Left forelimb (tissue), 1 donor: ENCODE data around the gene POLG.

Experiments used
- DNase-seq: peaks from one replicate; pipeline ENCODE4 v3.0.0-alpha.2; 2018; ENCODE audit warnings: low spot score

POLG gene

GRCh38 chr15:89334510-89335297, at the start of gene POLG:
Gene POLG, minus strand, starts transcription at chr15:89334824. Its CDS starts 1,070 bp downstream, at chr15:89333754.
- peak; percentile 100 for DNase-seq

DNA sequence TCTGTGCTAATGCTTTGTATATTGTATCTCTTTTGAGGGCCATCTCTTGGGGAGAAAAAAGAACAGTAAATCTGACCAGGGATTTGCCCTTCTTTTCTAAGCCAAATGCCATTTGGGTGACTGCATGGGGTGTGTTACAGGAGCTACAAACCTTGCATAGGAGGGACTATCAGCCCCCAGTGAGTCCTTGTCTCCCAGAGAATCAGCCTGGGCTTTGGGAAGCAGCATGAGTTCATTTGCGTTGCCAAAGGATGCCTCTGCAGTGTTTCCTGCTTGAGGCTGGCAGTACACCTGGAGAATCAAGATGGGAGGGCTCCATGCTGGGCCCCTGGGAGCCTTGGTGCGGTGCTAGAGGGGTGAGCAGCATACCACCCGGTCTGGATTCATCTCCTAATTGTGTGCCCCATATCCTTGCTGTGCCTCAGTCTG, 49.6 kb upstream of the POLG start:
- no peak for DNase-seq

DNA sequence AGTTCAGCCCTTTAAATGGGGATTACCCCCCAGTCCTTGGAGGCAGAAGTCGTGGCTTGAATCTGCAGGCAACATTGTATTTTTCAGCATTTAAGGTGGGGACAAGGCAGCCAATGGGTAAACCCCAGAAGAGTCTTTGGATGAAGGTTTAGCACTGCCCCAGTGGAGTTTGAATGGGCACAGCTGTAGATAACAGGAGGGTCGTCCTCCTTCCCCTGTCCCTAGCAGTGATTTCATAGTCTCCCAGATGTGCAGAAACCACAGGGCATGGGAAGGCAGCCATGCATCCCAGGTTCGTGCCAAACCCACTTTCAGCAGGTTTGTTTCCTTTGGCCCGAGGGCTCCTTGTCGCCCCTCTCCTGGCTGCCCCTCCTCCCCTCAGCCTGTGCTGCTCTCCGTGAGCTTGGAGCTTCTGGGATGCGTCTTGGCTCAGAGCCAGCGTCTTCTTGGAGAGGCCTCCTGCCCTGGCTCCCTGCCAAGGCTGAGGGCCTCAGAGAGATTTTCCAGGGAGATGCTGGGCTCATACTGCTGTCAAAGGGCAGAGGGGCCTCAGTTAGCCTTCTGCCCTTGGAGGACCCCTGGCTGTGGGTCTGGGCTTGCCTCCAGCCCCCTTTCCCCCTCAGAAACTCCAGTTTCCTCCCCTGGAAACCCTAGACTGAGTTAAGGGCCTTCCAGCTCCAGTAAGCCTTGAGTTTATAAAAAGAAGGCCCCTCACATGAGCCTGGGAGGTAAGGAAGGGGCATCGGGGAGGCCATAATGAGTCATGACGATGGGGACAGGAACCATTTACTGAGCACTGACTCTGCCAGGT, 48.9 kb upstream of the POLG start:
- DNase-seq: peak; percentile 83

GRCh38 chr15:89381888-89382686, 47.5 kb upstream of the POLG start:
- DNase-seq: no peak

- DNase-seq: no peak
Observed at GRCh38 chr15:89381331-89381730, 46.7 kb upstream of the POLG start.

DNA sequence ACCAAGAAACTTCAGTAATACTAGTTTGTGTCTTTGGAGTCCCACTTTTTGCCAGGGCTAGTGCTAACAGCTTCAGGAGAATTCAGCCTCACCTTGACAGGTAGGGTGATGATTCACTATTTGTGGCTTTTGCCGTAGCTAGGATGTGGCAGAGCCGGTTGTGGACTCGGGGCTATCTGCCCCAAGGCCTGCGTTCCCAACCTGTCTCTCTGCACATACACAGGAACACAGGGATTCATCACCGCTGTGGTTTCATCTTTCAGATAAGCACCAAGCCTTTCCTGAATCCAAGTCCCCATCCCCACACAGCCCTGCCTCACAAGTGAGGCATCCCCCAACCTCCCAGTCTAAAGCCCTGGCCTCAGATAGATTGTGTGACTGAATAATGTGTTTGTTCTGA, 45.2 kb upstream of the POLG start:
- no peak for DNase-seq

GRCh38 chr15:89379251-89379695, 44.6 kb upstream of the POLG start:
- no peak for DNase-seq

DNA sequence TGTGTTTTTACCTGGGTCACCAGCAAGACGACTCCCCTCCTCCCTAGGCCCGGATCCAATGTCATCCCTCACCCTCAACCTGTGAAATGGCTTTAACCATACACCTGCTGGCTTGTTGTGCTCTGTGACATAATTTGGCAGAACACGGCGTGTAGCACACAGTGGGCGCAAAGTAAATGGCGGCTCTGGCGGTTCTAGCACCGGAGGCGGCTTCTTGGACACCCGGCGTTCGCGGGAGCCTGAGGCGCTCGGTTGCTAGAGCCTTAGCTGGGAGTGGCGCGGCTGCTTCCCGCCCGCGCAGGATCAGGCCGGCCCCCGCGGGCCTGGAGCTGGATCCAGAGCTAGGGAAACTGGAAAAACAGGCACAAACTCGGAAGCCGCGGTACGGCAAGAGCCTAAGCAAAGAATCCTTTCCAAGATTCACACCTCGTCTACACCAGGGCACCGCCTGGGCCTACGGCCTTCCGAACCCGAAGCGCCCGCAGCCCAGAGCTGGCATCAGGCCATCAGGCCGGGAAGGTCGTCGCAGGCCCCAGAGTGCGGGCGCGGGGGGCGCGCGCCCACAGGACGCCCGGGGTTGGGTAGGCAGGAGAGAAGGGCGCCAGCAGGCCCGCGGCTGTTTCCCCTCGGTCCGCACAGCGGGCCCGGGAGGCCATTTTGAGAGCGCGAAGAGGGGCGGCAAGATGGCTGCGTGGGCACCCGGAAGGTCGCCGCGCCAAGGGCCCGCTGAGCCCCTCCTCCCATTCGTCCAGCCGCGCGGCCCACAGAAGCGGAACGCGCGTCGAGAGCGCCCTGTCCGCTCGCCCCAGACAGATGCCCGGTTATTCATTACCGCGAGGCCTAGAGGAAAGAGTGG, 43.9 kb upstream of the POLG start:
- no peak for DNase-seq

DNA sequence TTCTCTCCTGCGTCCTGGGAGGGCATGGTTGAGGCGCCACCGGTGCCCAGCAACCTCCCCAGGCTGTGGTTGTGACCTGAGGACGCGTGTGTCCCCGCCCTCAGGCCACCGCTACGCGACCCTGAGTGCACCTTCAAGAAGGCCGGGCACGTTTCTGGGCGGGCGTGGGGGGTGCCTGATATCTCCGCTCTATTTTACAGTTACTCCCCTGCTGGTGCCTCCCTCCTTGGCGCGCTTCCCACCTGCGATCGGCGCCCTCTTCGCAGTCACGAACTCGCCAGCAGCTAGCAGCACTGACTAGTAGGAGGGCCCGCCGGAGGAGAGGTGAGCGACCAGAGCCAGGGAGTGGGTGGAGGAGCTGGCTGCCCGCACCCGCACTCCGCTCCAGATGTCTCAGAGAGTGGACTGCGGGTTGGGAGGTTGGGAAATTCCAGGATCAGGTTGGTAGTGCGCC, 43.2 kb upstream of the POLG start:
- DNase-seq: no peak

- DNase-seq: no peak
Observed at GRCh38 chr15:89377024-89377841, 42.6 kb upstream of the POLG start.

- DNase-seq: no peak
Observed at GRCh38 chr15:89376388-89376787, 41.8 kb upstream of the POLG start.

- DNase-seq: no peak
Observed at GRCh38 chr15:89375093-89376005, 40.7 kb upstream of the POLG start.

GRCh38 chr15:89374086-89374981, 39.7 kb upstream of the POLG start:
- no peak for DNase-seq

GRCh38 chr15:89372069-89372935, 37.7 kb upstream of the POLG start:
- DNase-seq: no peak

DNA sequence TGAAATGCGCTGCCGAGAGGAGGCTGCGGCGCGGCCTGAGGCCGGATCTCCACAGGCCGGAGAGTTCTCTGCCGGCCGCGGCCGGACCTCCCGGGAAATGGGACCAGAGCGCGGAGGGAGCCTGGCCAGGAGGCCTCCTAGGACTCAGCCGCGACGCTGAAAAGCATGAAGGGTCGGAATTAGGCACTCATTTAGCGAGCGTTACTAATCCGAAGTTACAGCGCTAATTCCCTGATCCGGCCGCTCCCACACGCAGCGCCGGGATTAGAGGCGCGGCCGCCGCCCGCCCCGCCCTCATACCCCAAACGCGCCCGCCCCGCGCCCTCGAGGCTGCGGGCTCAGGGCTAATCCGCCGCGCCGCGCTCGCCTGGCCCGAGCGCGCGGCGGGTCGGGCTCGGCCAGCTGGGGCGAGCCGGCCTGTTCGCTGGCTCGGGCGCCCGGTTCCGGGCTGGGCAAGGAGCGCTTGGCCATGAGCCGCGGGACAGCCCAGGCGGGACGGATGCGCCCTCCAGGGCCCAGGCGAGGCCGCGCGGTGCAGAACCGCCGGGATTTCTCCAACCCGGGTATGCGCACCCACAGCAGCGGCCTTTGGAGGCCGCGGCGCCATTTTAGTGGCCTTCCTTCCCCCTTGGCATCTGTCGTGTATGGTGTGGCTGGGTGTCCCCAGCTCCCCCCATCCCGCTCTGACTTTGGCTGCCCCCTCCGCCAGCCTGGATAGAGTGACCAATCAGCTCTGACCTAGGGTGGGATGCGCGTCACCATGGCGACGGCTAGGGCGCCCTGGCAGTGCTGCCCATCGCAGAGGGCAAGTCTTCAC, 36.8 kb upstream of the POLG start:
- no peak for DNase-seq

DNA sequence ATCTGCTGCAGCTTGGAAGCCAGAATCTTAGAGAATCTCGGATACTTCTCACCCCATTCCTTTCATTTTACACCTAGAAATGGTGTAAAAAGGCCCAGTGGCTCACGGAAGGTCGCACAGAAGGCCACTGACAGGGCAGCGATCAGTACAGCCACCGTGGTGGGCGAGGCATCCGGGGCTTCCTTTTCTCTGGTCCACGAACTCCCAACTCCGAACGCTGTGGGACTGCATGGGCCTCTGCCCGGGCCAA, 36.3 kb upstream of the POLG start:
- no peak for DNase-seq
